Esophagus muscularis mucosa (tissue), 4 donors: ENCODE measurements around the gene SYT9. TPM values are rescaled to one million over a fixed set of nuclear protein-coding genes. Genes with fewer than 3 reads are reported as not detected.

ENCODE experiments used
- DNase-seq: peaks from one replicate; pipeline ENCODE4 v3.0.0-alpha.2; 2017; ENCODE audit errors: extremely low spot score
- H3K27ac ChIP-seq, 4 donors: fragments of 200-600 bp; sonication (generic); replicated peaks in 1 of 4; 1 replicate in 3 of 4; 2 replicates in 1 of 4; pipeline ENCODE4 v1.5.1; 2016 to 2019; ENCODE audit warnings: mild to moderate bottlenecking in 1 of 4
- H3K27me3 ChIP-seq, 4 donors: fragments of 200-600 bp; sonication (generic); one replicate each; pipeline versions ENCODE4 v1.5.1 to v1.6.0; 2016 to 2019
- H3K36me3 ChIP-seq, 4 donors: fragments of 200-600 bp; sonication (generic); one replicate each; pipeline ENCODE4 v1.5.1; 2016 to 2019
- H3K4me1 ChIP-seq, 4 donors: fragments of 200-600 bp; sonication (generic); one replicate each; pipeline ENCODE4 v1.5.1; 2016 to 2019
- H3K4me3 ChIP-seq, 4 donors: fragments of 200-600 bp; sonication (generic); 1 replicate in 2 of 4; 2 replicates in 2 of 4; pipeline ENCODE4 v1.5.1; 2016 to 2019; ENCODE audit warnings: mild to moderate bottlenecking in 4 of 4, moderate library complexity in 1 of 4
- H3K9me3 ChIP-seq, 4 donors: fragments of 200-600 bp; sonication (generic); 1 replicate in 3 of 4; 2 replicates in 1 of 4; pipeline ENCODE4 v1.5.1; 2016 to 2019
- EP300 ChIP-seq: sonication (generic); formaldehyde crosslinking; IDR thresholded peaks from one replicate; pipeline ENCODE4 v1.6.1; 2017; ENCODE audit warnings: antibody characterized with exemption
- POLR2A ChIP-seq: fragments of 450-650 bp; IDR thresholded peaks from one replicate; pipeline ENCODE4 v1.6.1; 2017; ENCODE audit warnings: antibody characterized with exemption, moderate library complexity, mild to moderate bottlenecking, low read depth
- POLR2AphosphoS5 ChIP-seq, 2 donors: sonication (generic); formaldehyde crosslinking; IDR thresholded peaks; one replicate each; pipeline ENCODE4 v1.6.1; 2017; ENCODE audit warnings: antibody characterized with exemption in 2 of 2
- WGBS: methylation state at CpG from one replicate; pipeline ENCODE4 v1.1.5; 2018; 5-methylcytosine and 5-hydroxymethylcytosine counted together
- intact Hi-C: fragments of 100-400 bp; cut with DNase I; formaldehyde crosslinking; loops from one replicate; pipeline ENCODE4 v1.15.1; 2023
- total RNA-seq, 4 donors: library from RNA; depleted of rRNA; stranded (reverse); fragments of >200 nt; gene quantifications; one replicate each; pipeline versions ENCODE4 v1.1.0 to v1.2.1, GENCODE V29; 2016
- TF ChIP-seq, protein P1 (sequence below), 3 experiments: fragments of 200-600 bp in 2 of 3; fragments of 450-650 bp in 1 of 3; sonication (generic) in 2 of 3; IDR thresholded peaks; one replicate each; pipeline ENCODE4 v1.5.1; 2017 to 2019; ENCODE audit warnings: antibody characterized with exemption in 3 of 3, mild to moderate bottlenecking in 2 of 3, moderate library complexity in 1 of 3

The SYT9 gene
- total RNA-seq, 4 donors from 2014 or later = 0.13 to 0.33 (median 0.29) TPM; not detected in 1

DNA sequence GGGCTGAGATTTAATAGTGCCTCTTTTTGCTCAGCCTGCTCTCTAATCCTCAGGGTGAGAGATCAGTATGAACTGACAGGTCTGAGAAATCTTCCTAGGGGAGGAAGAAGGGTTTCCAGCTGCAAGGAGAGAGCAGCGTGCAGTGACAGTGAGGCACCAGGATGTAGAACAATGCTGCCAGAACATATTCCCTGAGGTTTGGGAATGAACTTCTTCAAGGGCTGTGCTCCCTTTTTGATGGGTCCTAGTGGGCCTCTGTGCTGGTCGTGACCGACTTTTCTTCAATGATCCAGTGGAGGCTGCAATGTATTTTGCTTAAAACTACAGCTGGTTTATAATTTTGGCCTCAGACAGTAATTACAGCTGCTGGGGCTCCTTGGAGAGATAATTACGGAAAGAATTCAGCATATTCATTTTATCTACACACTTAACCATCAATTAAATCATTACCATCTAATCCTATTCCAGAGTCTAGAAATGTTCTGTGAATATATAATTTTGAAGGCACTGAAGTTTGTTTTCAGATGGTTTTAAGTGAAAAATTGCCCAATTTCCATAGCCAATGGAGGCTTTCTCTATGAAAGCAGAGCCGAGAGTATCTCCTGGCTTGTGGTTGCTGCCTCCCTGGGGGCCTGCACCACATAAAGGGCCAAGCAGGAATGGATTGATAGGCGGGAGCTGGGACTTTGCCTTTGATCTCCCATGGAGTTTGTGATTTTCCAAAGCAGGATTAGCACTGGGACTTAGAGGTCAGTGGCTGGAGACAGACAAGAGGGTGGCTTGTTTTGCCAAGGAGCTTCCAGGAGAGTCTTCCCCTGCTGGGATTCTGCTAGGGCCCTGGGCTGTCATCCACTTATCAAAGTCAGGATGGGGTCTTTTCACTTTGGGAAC is 192.6 kb downstream of the SYT9 start:
- 74% methylated on average over 6 of the region's 6 CpGs for WGBS
- no peak for DNase-seq
- intact Hi-C loops = loop anchor here (5.0 kb wide), 1 partner anchor 342 kb away; no protein-coding TSS in a partner anchor
- H3K9me3 ChIP-seq = no peaks in the 10 kb centered on the region
- H3K27ac ChIP-seq = no peak overlapping the region
- no peak for TF ChIP-seq POLR2A
- no peaks in the 10 kb centered on the region for H3K36me3 ChIP-seq
- H3K27me3 ChIP-seq = no peaks in the 10 kb centered on the region
- H3K4me1 ChIP-seq = no peaks in the 10 kb centered on the region
- no peak overlapping the region for H3K4me3 ChIP-seq

DNA sequence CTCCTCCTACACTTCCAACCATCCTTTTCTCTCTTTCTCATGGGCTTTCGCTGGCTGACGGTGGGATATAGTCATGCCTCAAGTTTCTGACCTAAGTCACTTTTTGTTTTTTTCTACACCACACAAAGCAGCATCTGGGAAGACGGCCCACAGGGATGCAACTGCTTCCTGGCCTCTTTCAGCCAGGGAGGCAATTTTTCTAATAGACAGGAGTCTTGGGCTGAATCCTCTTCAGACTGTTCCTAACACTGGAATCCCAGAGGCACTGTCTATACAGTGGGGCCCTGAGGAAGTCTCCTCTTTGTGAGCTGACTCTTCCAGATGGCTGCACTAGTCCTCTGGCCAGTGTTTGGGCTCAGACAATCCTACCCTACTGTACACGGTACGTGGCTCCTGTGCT is 193.9 kb downstream of the SYT9 start:
- Histone ChIP-seq H3K36me3 (no peaks in the 10 kb centered on the region), H3K9me3 (no peaks in the 10 kb centered on the region), H3K27ac (no peak overlapping the region), H3K4me1 (no peaks in the 10 kb centered on the region), H3K4me3 (no peak overlapping the region), H3K27me3 (no peaks in the 10 kb centered on the region)
- DNase-seq = no peak
- TF ChIP-seq POLR2AphosphoS5 (IDR thresholded peaks at IDR 0.05) = no peak
- TF ChIP-seq, protein P1, sequence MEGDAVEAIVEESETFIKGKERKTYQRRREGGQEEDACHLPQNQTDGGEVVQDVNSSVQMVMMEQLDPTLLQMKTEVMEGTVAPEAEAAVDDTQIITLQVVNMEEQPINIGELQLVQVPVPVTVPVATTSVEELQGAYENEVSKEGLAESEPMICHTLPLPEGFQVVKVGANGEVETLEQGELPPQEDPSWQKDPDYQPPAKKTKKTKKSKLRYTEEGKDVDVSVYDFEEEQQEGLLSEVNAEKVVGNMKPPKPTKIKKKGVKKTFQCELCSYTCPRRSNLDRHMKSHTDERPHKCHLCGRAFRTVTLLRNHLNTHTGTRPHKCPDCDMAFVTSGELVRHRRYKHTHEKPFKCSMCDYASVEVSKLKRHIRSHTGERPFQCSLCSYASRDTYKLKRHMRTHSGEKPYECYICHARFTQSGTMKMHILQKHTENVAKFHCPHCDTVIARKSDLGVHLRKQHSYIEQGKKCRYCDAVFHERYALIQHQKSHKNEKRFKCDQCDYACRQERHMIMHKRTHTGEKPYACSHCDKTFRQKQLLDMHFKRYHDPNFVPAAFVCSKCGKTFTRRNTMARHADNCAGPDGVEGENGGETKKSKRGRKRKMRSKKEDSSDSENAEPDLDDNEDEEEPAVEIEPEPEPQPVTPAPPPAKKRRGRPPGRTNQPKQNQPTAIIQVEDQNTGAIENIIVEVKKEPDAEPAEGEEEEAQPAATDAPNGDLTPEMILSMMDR (IDR thresholded peaks at IDR 0.05) = no peak
- TF ChIP-seq EP300 = no peak
- TF ChIP-seq POLR2A = no peak
- 79% methylated on average over 5 of the region's 5 CpGs for WGBS
- intact Hi-C loops = no loop called here

DNA sequence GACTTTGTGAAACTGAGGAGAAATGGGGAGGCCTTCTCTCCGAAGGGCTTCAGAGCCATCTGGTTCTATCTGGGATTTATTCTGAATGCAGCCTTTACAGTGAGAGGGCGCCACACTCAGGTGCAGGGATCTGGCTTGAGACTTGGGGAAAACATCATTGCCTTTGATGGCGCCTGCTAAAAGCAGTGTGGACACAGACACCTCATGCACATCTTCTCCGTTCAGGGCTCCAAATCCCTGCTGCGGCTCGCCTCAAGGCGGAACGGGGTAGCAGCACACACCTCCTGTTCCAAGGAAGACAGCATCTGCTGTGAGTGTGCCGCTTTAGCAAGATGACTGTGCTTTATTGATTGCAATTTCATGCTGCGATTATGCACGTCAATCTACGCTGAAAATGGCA is 196.5 kb downstream of the SYT9 start:
- H3K4me1 ChIP-seq = no peaks in the 10 kb centered on the region
- intact Hi-C loops = no loop called here
- no peak for DNase-seq
- no peak overlapping the region for H3K4me3 ChIP-seq
- H3K36me3 ChIP-seq = no peaks in the 10 kb centered on the region
- no peaks in the 10 kb centered on the region for H3K9me3 ChIP-seq
- TF ChIP-seq POLR2AphosphoS5 (IDR thresholded peaks at IDR 0.05) (no peak), POLR2A (no peak), EP300 (no peak)
- TF ChIP-seq, protein P1 (IDR thresholded peaks at IDR 0.05) = no peak
- 90% methylated on average over 9 of the region's 12 CpGs for WGBS
- no peak overlapping the region for H3K27ac ChIP-seq
- no peaks in the 10 kb centered on the region for H3K27me3 ChIP-seq

DNA sequence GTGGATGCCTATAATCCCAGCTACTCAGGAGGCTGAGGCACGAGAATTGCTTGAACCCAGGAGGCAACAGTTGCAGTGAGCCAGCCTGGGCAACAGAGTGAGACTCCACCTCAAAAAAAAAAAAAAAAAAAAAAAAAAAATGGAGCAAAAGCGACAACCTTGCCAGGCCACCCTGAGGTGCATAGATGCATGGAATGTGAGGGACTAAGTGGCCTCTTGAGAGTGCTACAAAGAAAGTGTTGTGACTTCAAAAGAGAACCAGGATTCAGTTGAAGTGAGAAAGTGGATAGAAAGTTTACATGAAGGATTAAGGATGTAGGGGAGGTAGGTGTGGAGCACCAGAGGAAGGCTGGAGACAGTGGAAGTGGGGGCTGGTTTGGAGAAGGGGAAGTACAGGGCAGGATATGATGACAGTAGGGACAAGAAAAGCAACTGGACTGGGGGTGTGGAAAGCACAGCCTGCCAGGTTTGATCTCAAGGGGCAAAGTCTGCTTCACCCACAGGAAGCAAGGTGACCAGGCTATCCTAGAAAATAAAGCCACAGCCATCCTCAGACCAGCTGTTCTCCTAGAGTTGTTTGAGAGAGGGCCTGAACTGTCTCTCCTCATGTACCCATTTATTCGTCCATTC is 197.6 kb downstream of the SYT9 start:
- no peak for TF ChIP-seq POLR2A
- TF ChIP-seq EP300 = no peak
- TF ChIP-seq POLR2AphosphoS5 (IDR thresholded peaks at IDR 0.05) = no peak
- no peaks in the 10 kb centered on the region for H3K27me3 ChIP-seq
- intact Hi-C loops = no loop called here
- no peak for DNase-seq
- no peak overlapping the region for H3K4me3 ChIP-seq
- H3K4me1 ChIP-seq = no peaks in the 10 kb centered on the region
- H3K36me3 ChIP-seq = no peaks in the 10 kb centered on the region
- WGBS = 90% methylated on average over 3 of the region's 3 CpGs
- no peaks in the 10 kb centered on the region for H3K9me3 ChIP-seq
- H3K27ac ChIP-seq = no peak overlapping the region

DNA sequence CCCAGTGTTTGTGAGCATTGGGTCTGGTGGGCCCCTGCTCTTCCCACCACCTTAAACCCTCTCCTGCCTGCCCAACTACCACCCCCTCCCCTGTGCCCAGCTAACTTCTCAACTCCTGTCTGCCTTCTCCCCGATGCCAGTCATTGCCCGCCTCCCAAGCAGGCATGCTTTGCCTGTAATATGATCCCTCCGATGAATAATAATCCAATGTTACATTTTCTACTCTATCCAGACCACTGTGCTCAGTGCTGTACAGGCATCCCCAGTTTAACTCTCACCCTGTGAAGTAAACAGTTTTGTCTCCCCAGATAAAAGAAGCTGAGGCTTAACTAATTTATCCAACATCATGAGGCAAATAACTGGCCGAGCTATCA is 198.1 kb downstream of the SYT9 start:
- no peaks in the 10 kb centered on the region for H3K4me1 ChIP-seq
- no peak for DNase-seq
- no peak overlapping the region for H3K27ac ChIP-seq
- H3K36me3 ChIP-seq = no peaks in the 10 kb centered on the region
- H3K9me3 ChIP-seq = no peaks in the 10 kb centered on the region
- intact Hi-C loops = no loop called here
- WGBS = 71% methylated on average over 4 of the region's 4 CpGs
- TF ChIP-seq POLR2AphosphoS5 (IDR thresholded peaks at IDR 0.05) = no peak
- no peaks in the 10 kb centered on the region for H3K27me3 ChIP-seq
- no peak overlapping the region for H3K4me3 ChIP-seq

DNA sequence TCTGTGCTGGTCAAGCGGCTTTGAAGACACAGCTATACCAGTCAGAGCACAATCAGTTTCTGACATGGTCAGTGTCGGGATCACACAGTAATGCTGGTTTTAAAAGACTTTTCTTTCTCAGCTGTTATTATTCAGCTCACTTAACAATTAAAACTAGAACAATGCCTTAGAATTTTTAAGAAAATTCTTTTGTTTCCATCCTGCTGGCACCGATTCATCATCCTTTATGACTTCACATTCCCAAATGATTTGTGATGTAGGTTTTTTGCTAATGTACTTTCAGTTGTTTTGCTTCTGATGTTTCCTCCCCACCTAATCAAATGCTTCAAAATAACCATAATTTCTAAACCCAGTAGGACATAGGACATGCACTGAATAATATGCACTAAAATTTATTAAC is 199.1 kb downstream of the SYT9 start:
- DNase-seq = no peak
- intact Hi-C loops = no loop called here
- no peaks in the 10 kb centered on the region for H3K36me3 ChIP-seq
- H3K27me3 ChIP-seq = no peaks in the 10 kb centered on the region
- WGBS = 82% methylated on average over 3 of the region's 3 CpGs
- H3K4me1 ChIP-seq = no peaks in the 10 kb centered on the region
- TF ChIP-seq, protein P1 (IDR thresholded peaks at IDR 0.05) = no peak
- no peak for TF ChIP-seq POLR2A
- no peak overlapping the region for H3K27ac ChIP-seq
- H3K9me3 ChIP-seq = no peaks in the 10 kb centered on the region
- H3K4me3 ChIP-seq = no peak overlapping the region
